SK-N-MC (cell line): ENCODE data around the gene PRMT7.

Source experiments
- EZH2 ChIP-seq: fragments of 200-600 bp; sonication (generic); IDR thresholded peaks from one replicate; pipeline ENCODE4 v1.6.1; 2017; ENCODE audit warnings: antibody characterized with exemption
- POLR2AphosphoS5 ChIP-seq: IDR thresholded peaks from 2 replicates; pipeline ENCODE4 v1.6.1; 2012; ENCODE audit warnings: mild to moderate bottlenecking, low read depth, low read length, borderline replicate concordance

- TF ChIP-seq POLR2AphosphoS5, result no peak
- TF ChIP-seq EZH2, result no peak
These were observed 91.9 kb downstream of the PRMT7 start for GRCh38 chr16:68402748-68403040.
